WTC11 (cell line): ENCODE results near the gene PKP2. TPM values are rescaled to one million over a fixed set of nuclear protein-coding genes. Genes with fewer than 3 reads are reported as not detected.

Source experiments
- ATAC-seq: fragments of 200-7000 bp; cut with Tn5 transposase; 2 replicates; pipeline ENCODE4 v1.10.0; 2021; ENCODE audit warnings: mild to moderate bottlenecking, moderate library complexity
- CTCF ChIA-PET: fragments of 300-600 bp; sonication (Branson Sonifier 250); formaldehyde crosslinking; loops from one replicate; lab custom pipeline; 2021; ENCODE audit warnings: antibody characterized with exemption; lab: Charles Lee
- POLR2A ChIA-PET: fragments of 350-600 bp; sonication (Branson Sonifier 250); formaldehyde crosslinking; loops from one replicate; lab custom pipeline; 2021; ENCODE audit warnings: antibody characterized with exemption; lab: Charles Lee
- DNase-seq: peaks from one replicate; pipeline ENCODE4 v3.0.0; 2021; ENCODE audit warnings: low spot score
- H3K27ac Mint-ChIP-seq: 2 replicates; pipeline ENCODE4 v1.8.0; 2021; ENCODE audit warnings: mixed read lengths
- H3K27me3 Mint-ChIP-seq: 2 replicates; pipeline ENCODE4 v1.8.0; 2021; ENCODE audit warnings: low read depth, mild to moderate bottlenecking, moderate library complexity, mixed read lengths
- H3K36me3 Mint-ChIP-seq: 2 replicates; pipeline ENCODE4 v1.8.0; 2021; ENCODE audit warnings: mixed read lengths
- H3K4me1 Mint-ChIP-seq: 2 replicates; pipeline ENCODE4 v1.8.0; 2022; ENCODE audit warnings: mixed read lengths
- H3K4me3 Mint-ChIP-seq: 2 replicates; pipeline ENCODE4 v1.8.0; 2021; ENCODE audit warnings: mild to moderate bottlenecking, moderate library complexity, mixed read lengths
- H3K9me3 Mint-ChIP-seq: 2 replicates; pipeline ENCODE4 v1.8.0; 2021; ENCODE audit warnings: mixed read lengths
- AR ChIP-seq: fragments of 250-450 bp; sonication (Bioruptor Pico); IDR thresholded peaks from 2 replicates; pipeline ENCODE4 v1.9.0; 2021; ENCODE audit warnings: mild to moderate bottlenecking
- CREB1 ChIP-seq: sonication (generic); formaldehyde crosslinking; IDR thresholded peaks from 2 replicates; pipeline ENCODE4 v1.8.0; 2023; ENCODE audit warnings: mild to moderate bottlenecking, missing genetic modification reagents
- FOXP1 ChIP-seq: sonication (generic); formaldehyde crosslinking; IDR thresholded peaks from 2 replicates; pipeline ENCODE4 v1.8.0; 2022; ENCODE audit warnings: missing genetic modification reagents, mild to moderate bottlenecking, moderate library complexity, borderline replicate concordance
- PRDM15 ChIP-seq: sonication (generic); formaldehyde crosslinking; IDR thresholded peaks from 2 replicates; pipeline ENCODE4 v1.8.0; 2022; ENCODE audit warnings: missing genetic modification reagents
- PRRX2 ChIP-seq: fragments of 250-450 bp; sonication (Bioruptor Pico); IDR thresholded peaks from 2 replicates; pipeline ENCODE4 v1.8.0; 2021; ENCODE audit warnings: mild to moderate bottlenecking
- ZMAT4 ChIP-seq: fragments of 250-450 bp; sonication (Bioruptor Pico); IDR thresholded peaks from 2 replicates; pipeline ENCODE4 v1.9.0; 2021; ENCODE audit warnings: mild to moderate bottlenecking
- ZNF219 ChIP-seq: sonication (generic); formaldehyde crosslinking; IDR thresholded peaks from 2 replicates; pipeline ENCODE4 v1.8.0; 2023; ENCODE audit warnings: missing genetic modification reagents, mild to moderate bottlenecking, borderline replicate concordance
- ZNF396 ChIP-seq: fragments of 250-450 bp; sonication (Bioruptor Pico); IDR thresholded peaks from 2 replicates; pipeline ENCODE4 v1.8.0; 2021; ENCODE audit warnings: mild to moderate bottlenecking, moderate library complexity, borderline replicate concordance
- ZNF423 ChIP-seq: fragments of 250-450 bp; sonication (Bioruptor Pico); IDR thresholded peaks from 2 replicates; pipeline ENCODE4 v2.1.2; 2022; ENCODE audit warnings: mild to moderate bottlenecking, moderate library complexity
- ZNF425 ChIP-seq: fragments of 250-450 bp; sonication (Bioruptor Pico); conservative IDR thresholded peaks from 2 replicates; pipeline ENCODE4 v1.9.0; 2021; ENCODE audit warnings: mild to moderate bottlenecking
- total RNA-seq: library from RNA; stranded (reverse); gene quantifications from 3 replicates; pipeline ENCODE4 v1.2.3, GENCODE V29; 2021
- TF ChIP-seq, protein P1 (sequence below): sonication (generic); formaldehyde crosslinking; IDR thresholded peaks from 2 replicates; pipeline ENCODE4 v1.8.0; 2023; ENCODE audit warnings: missing genetic modification reagents, mild to moderate bottlenecking, borderline replicate concordance
- TF ChIP-seq, protein P2 (sequence below): sonication (generic); formaldehyde crosslinking; IDR thresholded peaks from 2 replicates; pipeline ENCODE4 v1.8.1; 2023; ENCODE audit warnings: mild to moderate bottlenecking, moderate library complexity, missing genetic modification reagents

Gene PKP2
- total RNA-seq, 1 experiment from 2014 or later = 22.0 TPM

GRCh38 chr12:32870716-32871115 lies 25.9 kb downstream of the PKP2 start (continued):
- TF ChIP-seq FOXP1 (CRISPR knock-in tag) (no peak), ZNF396 (CRISPR knock-in tag) (no peak)

- TF ChIP-seq, protein P1, sequence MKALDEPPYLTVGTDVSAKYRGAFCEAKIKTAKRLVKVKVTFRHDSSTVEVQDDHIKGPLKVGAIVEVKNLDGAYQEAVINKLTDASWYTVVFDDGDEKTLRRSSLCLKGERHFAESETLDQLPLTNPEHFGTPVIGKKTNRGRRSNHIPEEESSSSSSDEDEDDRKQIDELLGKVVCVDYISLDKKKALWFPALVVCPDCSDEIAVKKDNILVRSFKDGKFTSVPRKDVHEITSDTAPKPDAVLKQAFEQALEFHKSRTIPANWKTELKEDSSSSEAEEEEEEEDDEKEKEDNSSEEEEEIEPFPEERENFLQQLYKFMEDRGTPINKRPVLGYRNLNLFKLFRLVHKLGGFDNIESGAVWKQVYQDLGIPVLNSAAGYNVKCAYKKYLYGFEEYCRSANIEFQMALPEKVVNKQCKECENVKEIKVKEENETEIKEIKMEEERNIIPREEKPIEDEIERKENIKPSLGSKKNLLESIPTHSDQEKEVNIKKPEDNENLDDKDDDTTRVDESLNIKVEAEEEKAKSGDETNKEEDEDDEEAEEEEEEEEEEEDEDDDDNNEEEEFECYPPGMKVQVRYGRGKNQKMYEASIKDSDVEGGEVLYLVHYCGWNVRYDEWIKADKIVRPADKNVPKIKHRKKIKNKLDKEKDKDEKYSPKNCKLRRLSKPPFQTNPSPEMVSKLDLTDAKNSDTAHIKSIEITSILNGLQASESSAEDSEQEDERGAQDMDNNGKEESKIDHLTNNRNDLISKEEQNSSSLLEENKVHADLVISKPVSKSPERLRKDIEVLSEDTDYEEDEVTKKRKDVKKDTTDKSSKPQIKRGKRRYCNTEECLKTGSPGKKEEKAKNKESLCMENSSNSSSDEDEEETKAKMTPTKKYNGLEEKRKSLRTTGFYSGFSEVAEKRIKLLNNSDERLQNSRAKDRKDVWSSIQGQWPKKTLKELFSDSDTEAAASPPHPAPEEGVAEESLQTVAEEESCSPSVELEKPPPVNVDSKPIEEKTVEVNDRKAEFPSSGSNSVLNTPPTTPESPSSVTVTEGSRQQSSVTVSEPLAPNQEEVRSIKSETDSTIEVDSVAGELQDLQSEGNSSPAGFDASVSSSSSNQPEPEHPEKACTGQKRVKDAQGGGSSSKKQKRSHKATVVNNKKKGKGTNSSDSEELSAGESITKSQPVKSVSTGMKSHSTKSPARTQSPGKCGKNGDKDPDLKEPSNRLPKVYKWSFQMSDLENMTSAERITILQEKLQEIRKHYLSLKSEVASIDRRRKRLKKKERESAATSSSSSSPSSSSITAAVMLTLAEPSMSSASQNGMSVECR (CRISPR knock-in tag) = no peak
- DNase-seq = no peak
- Mint-ChIP-seq H3K36me3 (peaks cover 21% of the 10 kb centered on the region), H3K4me1 (peaks cover 2% of the 10 kb centered on the region), H3K27me3 (no peaks in the 10 kb centered on the region), H3K9me3 (no peaks in the 10 kb centered on the region), H3K4me3 (no peak overlapping the region), H3K27ac (peak overlapping the region; percentile 79; the same call in 1 of the 2 replicates)
- CTCF ChIA-PET = no interaction called here
- POLR2A ChIA-PET = interaction anchor here (0.6 kb wide), 1 partner anchor 25 kb away, joined by 7 read pairs; no protein-coding TSS in a partner anchor
- ATAC-seq = no peak
These were observed 27.7 kb downstream of the PKP2 start for GRCh38 chr12:32868885-32869284.

DNA sequence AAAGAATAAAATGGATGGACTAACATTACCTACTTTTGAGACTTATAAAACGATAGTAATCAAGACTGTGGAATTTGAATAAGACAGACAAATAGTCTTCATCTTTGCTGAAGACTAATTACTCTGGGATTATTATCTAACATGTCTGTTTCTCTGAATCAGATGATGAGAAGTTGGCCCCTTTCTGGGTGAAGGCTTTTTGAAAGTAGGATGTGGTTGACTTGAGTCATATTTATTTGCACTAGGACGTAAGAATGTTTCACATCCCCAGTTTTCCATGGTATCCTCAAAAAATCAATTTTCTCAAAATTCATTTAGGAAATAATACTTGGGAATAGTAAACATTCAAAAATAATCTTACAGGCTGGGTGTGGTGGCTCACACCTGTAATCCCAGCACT lies 31.8 kb downstream of the PKP2 start:
- CTCF ChIA-PET = no interaction called here

More for the DNA sequence above, 31.8 kb downstream of the PKP2 start:
- no peak overlapping the region for H3K4me3 Mint-ChIP-seq
- TF ChIP-seq PRRX2 (no peak), ZNF425 (CRISPR knock-in tag) (no peak), PRDM15 (no peak), AR (CRISPR knock-in tag) (no peak), CREB1 (CRISPR knock-in tag) (no peak), ZNF423 (CRISPR knock-in tag) (no peak), ZNF219 (CRISPR knock-in tag) (no peak), ZMAT4 (CRISPR knock-in tag) (no peak)
- TF ChIP-seq, protein P2, sequence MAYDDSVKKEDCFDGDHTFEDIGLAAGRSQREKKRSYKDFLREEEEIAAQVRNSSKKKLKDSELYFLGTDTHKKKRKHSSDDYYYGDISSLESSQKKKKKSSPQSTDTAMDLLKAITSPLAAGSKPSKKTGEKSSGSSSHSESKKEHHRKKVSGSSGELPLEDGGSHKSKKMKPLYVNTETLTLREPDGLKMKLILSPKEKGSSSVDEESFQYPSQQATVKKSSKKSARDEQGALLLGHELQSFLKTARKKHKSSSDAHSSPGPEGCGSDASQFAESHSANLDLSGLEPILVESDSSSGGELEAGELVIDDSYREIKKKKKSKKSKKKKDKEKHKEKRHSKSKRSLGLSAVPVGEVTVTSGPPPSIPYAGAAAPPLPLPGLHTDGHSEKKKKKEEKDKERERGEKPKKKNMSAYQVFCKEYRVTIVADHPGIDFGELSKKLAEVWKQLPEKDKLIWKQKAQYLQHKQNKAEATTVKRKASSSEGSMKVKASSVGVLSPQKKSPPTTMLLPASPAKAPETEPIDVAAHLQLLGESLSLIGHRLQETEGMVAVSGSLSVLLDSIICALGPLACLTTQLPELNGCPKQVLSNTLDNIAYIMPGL = no peak
- H3K4me1 Mint-ChIP-seq = no peaks in the 10 kb centered on the region
- H3K36me3 Mint-ChIP-seq = peaks cover 17% of the 10 kb centered on the region
- no peaks in the 10 kb centered on the region for H3K27me3 Mint-ChIP-seq
- DNase-seq = no peak
- no peak overlapping the region for H3K27ac Mint-ChIP-seq
- H3K9me3 Mint-ChIP-seq = no peaks in the 10 kb centered on the region
- no peak for ATAC-seq
- POLR2A ChIA-PET = no interaction called here
